Measurements from ENCODE around the gene TCP1.
"Not testable (repeated sequence)": the region's sequence is repeated elsewhere in the genome, so short reads cannot be mapped to it uniquely, and the experiment has no call there.

DNA sequence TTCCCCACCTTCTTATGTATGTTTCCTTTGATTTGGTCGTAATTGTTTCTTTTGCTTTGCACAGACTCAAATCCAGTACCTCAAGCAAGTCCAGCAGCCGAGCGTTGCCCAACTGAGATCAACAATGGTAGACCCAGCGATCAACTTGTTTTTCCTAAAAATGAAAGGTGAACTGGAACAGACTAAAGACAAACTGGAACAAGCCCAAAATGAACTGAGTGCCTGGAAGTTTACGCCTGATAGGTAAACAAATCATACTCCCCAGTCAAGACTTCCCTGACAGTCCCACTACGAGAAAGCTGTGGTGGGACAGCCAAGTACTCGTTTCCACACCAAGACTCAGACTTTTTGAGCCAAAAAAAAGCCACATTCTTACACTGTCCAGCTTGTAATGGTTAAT lies 41.3 kb downstream of the TCP1 start:
- TF ChIP-seq, protein P1, sequence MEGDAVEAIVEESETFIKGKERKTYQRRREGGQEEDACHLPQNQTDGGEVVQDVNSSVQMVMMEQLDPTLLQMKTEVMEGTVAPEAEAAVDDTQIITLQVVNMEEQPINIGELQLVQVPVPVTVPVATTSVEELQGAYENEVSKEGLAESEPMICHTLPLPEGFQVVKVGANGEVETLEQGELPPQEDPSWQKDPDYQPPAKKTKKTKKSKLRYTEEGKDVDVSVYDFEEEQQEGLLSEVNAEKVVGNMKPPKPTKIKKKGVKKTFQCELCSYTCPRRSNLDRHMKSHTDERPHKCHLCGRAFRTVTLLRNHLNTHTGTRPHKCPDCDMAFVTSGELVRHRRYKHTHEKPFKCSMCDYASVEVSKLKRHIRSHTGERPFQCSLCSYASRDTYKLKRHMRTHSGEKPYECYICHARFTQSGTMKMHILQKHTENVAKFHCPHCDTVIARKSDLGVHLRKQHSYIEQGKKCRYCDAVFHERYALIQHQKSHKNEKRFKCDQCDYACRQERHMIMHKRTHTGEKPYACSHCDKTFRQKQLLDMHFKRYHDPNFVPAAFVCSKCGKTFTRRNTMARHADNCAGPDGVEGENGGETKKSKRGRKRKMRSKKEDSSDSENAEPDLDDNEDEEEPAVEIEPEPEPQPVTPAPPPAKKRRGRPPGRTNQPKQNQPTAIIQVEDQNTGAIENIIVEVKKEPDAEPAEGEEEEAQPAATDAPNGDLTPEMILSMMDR (tag by site-specific recombination; IDR thresholded peaks at IDR 0.05): not testable (repeated sequence)
- TF ChIP-seq, protein P2, sequence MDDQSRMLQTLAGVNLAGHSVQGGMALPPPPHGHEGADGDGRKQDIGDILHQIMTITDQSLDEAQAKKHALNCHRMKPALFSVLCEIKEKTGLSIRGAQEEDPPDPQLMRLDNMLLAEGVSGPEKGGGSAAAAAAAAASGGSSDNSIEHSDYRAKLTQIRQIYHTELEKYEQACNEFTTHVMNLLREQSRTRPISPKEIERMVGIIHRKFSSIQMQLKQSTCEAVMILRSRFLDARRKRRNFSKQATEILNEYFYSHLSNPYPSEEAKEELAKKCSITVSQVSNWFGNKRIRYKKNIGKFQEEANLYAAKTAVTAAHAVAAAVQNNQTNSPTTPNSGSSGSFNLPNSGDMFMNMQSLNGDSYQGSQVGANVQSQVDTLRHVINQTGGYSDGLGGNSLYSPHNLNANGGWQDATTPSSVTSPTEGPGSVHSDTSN (CRISPR knock-in tag; IDR thresholded peaks at IDR 0.05): not testable (repeated sequence)
- TF ChIP-seq ZBTB7A (tag by site-specific recombination; IDR thresholded peaks at IDR 0.05; ENCODE audit: low read depth): not testable (repeated sequence)
